Ovary (tissue), 9 donors: ENCODE data around the gene BRINP1. TPM values are rescaled to one million over a fixed set of nuclear protein-coding genes. Genes with fewer than 3 reads are reported as not detected.

Experiments used
- DNase-seq, 5 donors: peaks; one replicate each; pipeline ENCODE4 v3.0.0-alpha.2; 2019 to 2020
- H3K27ac ChIP-seq, 2 donors: fragments of 200-600 bp; one replicate each; pipeline versions ENCODE4 v1.5.1 to v1.8.0; 2019 to 2022
- H3K27me3 ChIP-seq: fragments of 200-600 bp; one replicate; pipeline ENCODE4 v1.8.0; 2022
- H3K36me3 ChIP-seq: fragments of 200-600 bp; sonication (generic); one replicate; pipeline ENCODE4 v1.5.1; 2019
- H3K4me1 ChIP-seq: one replicate; pipeline ENCODE4 v1.8.1; 2013; ENCODE audit warnings: mild to moderate bottlenecking, moderate library complexity; ENCODE audit not compliant: insufficient read depth
- H3K4me3 ChIP-seq: fragments of 200-600 bp; sonication (generic); one replicate; pipeline ENCODE4 v1.5.1; 2017
- H3K9me3 ChIP-seq, 2 donors: fragments of 200-600 bp in 1 of 2; sonication (generic) in 1 of 2; one replicate each; pipeline versions ENCODE4 v1.5.1 to v1.8.1; 2013 to 2019; ENCODE audit warnings: mild to moderate bottlenecking in 1 of 2, moderate library complexity in 1 of 2
- EP300 ChIP-seq: sonication (generic); formaldehyde crosslinking; IDR thresholded peaks from one replicate; pipeline ENCODE4 v1.6.1; 2017; ENCODE audit warnings: antibody characterized with exemption
- POLR2A ChIP-seq: fragments of 450-650 bp; IDR thresholded peaks from one replicate; pipeline ENCODE4 v1.6.1; 2017; ENCODE audit warnings: antibody characterized with exemption, mild to moderate bottlenecking, moderate library complexity
- intact Hi-C, 4 donors: fragments of 100-400 bp; cut with DNase I; formaldehyde crosslinking; loops; one replicate each; pipeline versions ENCODE4 v1.11.0 to v1.15.1; 2022 to 2023
- polyA plus RNA-seq, 2 donors: library from polyadenylated mRNA; stranded (reverse); fragments of 200-250 nt in 1 of 2; fragments of 350-450 nt in 1 of 2; fragmentation: Illumina TruSeq in 1 of 2; extraction: RNeasy Lipid Tissue Mini Kit (QIAGEN cat#74804) in 1 of 2; gene quantifications; one replicate each; pipeline ENCODE4 v1.2.3, GENCODE V29; 2013 to 2014
- total RNA-seq, 7 donors: library from RNA; depleted of rRNA in 2 of 7; stranded (reverse); fragments of >200 nt in 2 of 7; fragmentation: NEBNext Ultra II Directional in 3 of 7; extraction: Animal tissue kit (Norgen Biotek cat#: 25700) in 3 of 7; gene quantifications; one replicate each; pipeline versions ENCODE4 v1.1.0 to v1.2.4, GENCODE V29; 2016 to 2023
- TF ChIP-seq, protein P1 (sequence below), 3 donors: fragments of 450-650 bp in 2 of 3; fragments of 200-600 bp in 1 of 3; IDR thresholded peaks; one replicate each; pipeline versions ENCODE4 v1.5.1 to v1.8.0; 2016 to 2022; ENCODE audit warnings: antibody characterized with exemption in 3 of 3, mild to moderate bottlenecking in 1 of 3
- donor health status: DM: no; HTN: no; CAD: no; lungs with moderate emphysema.
- donor health status: DM: no; HTN: no; CAD: no.
- donor health status: Bipolar disorder and iron deficiency.
- donor health status: DM: yes; HTN: yes; CAD: no.
- donor health status: DM: no; HTN: no; CAD: no.
- donor health status: DM: yes; HTN: yes; CAD: no.

BRINP1 gene
- total and polyA plus RNA-seq, 9 donors, result 0.08 to 0.32 (median 0.13) TPM; not detected in 6

DNA sequence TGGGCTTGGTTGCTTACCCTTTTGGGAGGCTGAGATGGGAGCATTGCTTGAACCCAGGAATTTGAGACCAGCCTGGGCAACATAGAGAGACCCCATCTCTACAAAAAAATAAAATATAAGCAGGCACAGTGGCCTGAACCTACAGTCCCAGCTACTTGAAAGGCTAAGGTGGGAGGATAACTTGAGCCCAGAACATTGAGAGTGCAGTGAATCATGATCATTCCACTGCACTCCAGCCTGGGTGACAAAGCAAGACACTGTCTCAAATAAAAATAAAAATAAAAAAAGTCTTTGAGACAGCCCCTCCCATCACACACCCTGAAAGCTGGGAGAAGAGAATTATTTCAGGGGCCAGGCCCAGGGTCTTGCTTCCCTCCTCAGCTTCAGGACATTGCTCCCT, 251.8 kb downstream of the BRINP1 start:
- intact Hi-C loops, result no loop called here
- H3K9me3 ChIP-seq, result no peaks in the 10 kb centered on the region
- TF ChIP-seq POLR2A (no peak), EP300 (no peak)
- TF ChIP-seq, protein P1, sequence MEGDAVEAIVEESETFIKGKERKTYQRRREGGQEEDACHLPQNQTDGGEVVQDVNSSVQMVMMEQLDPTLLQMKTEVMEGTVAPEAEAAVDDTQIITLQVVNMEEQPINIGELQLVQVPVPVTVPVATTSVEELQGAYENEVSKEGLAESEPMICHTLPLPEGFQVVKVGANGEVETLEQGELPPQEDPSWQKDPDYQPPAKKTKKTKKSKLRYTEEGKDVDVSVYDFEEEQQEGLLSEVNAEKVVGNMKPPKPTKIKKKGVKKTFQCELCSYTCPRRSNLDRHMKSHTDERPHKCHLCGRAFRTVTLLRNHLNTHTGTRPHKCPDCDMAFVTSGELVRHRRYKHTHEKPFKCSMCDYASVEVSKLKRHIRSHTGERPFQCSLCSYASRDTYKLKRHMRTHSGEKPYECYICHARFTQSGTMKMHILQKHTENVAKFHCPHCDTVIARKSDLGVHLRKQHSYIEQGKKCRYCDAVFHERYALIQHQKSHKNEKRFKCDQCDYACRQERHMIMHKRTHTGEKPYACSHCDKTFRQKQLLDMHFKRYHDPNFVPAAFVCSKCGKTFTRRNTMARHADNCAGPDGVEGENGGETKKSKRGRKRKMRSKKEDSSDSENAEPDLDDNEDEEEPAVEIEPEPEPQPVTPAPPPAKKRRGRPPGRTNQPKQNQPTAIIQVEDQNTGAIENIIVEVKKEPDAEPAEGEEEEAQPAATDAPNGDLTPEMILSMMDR (IDR thresholded peaks at IDR 0.05), result no peak
- no peaks in the 10 kb centered on the region for H3K36me3 ChIP-seq
- H3K4me3 ChIP-seq, result no peak overlapping the region
- H3K4me1 ChIP-seq, result no peaks in the 10 kb centered on the region
- H3K27ac ChIP-seq, result no peak overlapping the region
- H3K27me3 ChIP-seq, result no peaks in the 10 kb centered on the region
- no peak for DNase-seq
